A549 (cell line): ENCODE data around the gene RRH. TPM values are rescaled to one million over a fixed set of nuclear protein-coding genes. Genes with fewer than 3 reads are reported as not detected.
"Not testable (repeated sequence)": the region's sequence is repeated elsewhere in the genome, so short reads cannot be mapped to it uniquely, and the experiment has no call there.

Source experiments
- ATAC-seq, 2 experiments: fragments of 200-7000 bp in 1 of 2; fragments of >200 bp in 1 of 2; cut with Nextera tagmentation in 1 of 2; cut with Tn5 transposase in 1 of 2; 3 replicates each; pipeline versions ENCODE4 v1.8.0 to v1.9.1; 2018 to 2020; ENCODE audit warnings: mild to moderate bottlenecking in 1 of 2, moderate library complexity in 1 of 2
- CTCF ChIA-PET: fragments of 300-600 bp; sonication (Branson Sonifier 250); formaldehyde crosslinking; extraction: SDS; loops from one replicate; lab custom pipeline; 2021; ENCODE audit warnings: antibody characterized with exemption, inconsistent platforms; lab: Yijun Ruan, JAX
- POLR2A ChIA-PET: fragments of 350-600 bp; formaldehyde crosslinking; extraction: SDS; loops from one replicate; lab custom pipeline; 2021; ENCODE audit warnings: antibody characterized with exemption, inconsistent platforms; lab: Yijun Ruan, JAX
- DNase-seq, 2 experiments: peaks; one replicate each; pipeline versions ENCODE4 v3.0.0 to v3.0.0-alpha.2; 2011 to 2016; ENCODE audit warnings: low read depth in 1 of 2, low spot score in 1 of 2
- FAIRE-seq: peaks from 2 replicates; lab custom pipeline; 2011; peaks lifted over from hg19 to GRCh38; lab: Jason Lieb, UNC
- H3K27ac ChIP-seq, 2 experiments: fragments of >200 bp; sonication (Bioruptor Twin); formaldehyde crosslinking; 3 replicates each; pipeline ENCODE4 v1.5.1; 2016 to 2017
- H3K4me1 ChIP-seq: fragments of >200 bp; sonication (Bioruptor Twin); formaldehyde crosslinking; 3 replicates; pipeline ENCODE4 v1.6.1; 2016
- H3K4me2 ChIP-seq: fragments of >200 bp; sonication (Bioruptor Twin); formaldehyde crosslinking; 3 replicates; pipeline ENCODE4 v1.6.1; 2016
- H3K4me3 ChIP-seq: fragments of >200 bp; sonication (Bioruptor Twin); formaldehyde crosslinking; 3 replicates; pipeline ENCODE4 v1.5.1; 2016
- H3K9me3 ChIP-seq: fragments of >200 bp; sonication (Bioruptor Twin); formaldehyde crosslinking; 3 replicates; pipeline ENCODE4 v1.6.1; 2016
- CBX8 ChIP-seq: fragments of 200-600 bp; sonication (generic); IDR thresholded peaks from 2 replicates; pipeline ENCODE4 v1.6.1; 2016
- CHD2 ChIP-seq: fragments of 150-350 bp; IDR thresholded peaks from 2 replicates; pipeline ENCODE4 v1.6.1; 2014; ENCODE audit warnings: low read length; ENCODE audit not compliant: partially characterized antibody
- EHF ChIP-seq: fragments of 250-450 bp; sonication (Bioruptor Pico); IDR thresholded peaks from 2 replicates; pipeline ENCODE4 v1.5.0; 2020; ENCODE audit warnings: mild to moderate bottlenecking
- ESRRA ChIP-seq: fragments of 150-350 bp; IDR thresholded peaks from 2 replicates; pipeline ENCODE4 v1.6.1; 2014; ENCODE audit warnings: mild to moderate bottlenecking, low read length, borderline replicate concordance
- FOSL2 ChIP-seq, 2 experiments: fragments of 450-650 bp in 1 of 2; fragments of >200 bp in 1 of 2; sonication (Bioruptor Twin) in 1 of 2; formaldehyde crosslinking; IDR thresholded peaks; 2 replicates each; pipeline versions ENCODE4 v1.5.0 to v1.6.1; 2016 to 2020; ENCODE audit warnings: mild to moderate bottlenecking in 1 of 2, moderate library complexity in 1 of 2
- GATA3 ChIP-seq: IDR thresholded peaks from 2 replicates; pipeline ENCODE4 v1.6.1; 2012; ENCODE audit warnings: borderline replicate concordance
- HEYL ChIP-seq: fragments of 250-450 bp; sonication (Bioruptor Pico); IDR thresholded peaks from 2 replicates; pipeline ENCODE4 v1.8.0; 2021; ENCODE audit warnings: mild to moderate bottlenecking, moderate library complexity
- HOXB13 ChIP-seq: fragments of 250-450 bp; sonication (Bioruptor Pico); IDR thresholded peaks from 2 replicates; pipeline ENCODE4 v1.5.0; 2020; ENCODE audit warnings: low read depth, mild to moderate bottlenecking, moderate library complexity
- HOXB5 ChIP-seq: fragments of 250-450 bp; sonication (Bioruptor Pico); IDR thresholded peaks from 2 replicates; pipeline ENCODE4 v1.5.0; 2020; ENCODE audit warnings: mild to moderate bottlenecking, moderate library complexity
- JUN ChIP-seq, 2 experiments: fragments of >200 bp; sonication (Bioruptor Twin); formaldehyde crosslinking; IDR thresholded peaks; 2 replicates in 1 of 2; 3 replicates in 1 of 2; pipeline ENCODE4 v1.6.1; 2016 to 2017
- JUNB ChIP-seq: fragments of >200 bp; sonication (Bioruptor Twin); formaldehyde crosslinking; IDR thresholded peaks from 2 replicates; pipeline ENCODE4 v1.6.1; 2016
- KDM1A ChIP-seq: fragments of 200-600 bp; sonication (generic); IDR thresholded peaks from 2 replicates; pipeline ENCODE4 v1.6.1; 2016; ENCODE audit warnings: low read depth, mild to moderate bottlenecking
- MAZ ChIP-seq: fragments of 150-350 bp; IDR thresholded peaks from 2 replicates; pipeline ENCODE4 v1.6.1; 2014; ENCODE audit warnings: antibody characterized with exemption, low read depth, low read length, borderline replicate concordance
- MYC ChIP-seq: IDR thresholded peaks from 2 replicates; pipeline ENCODE4 v1.6.1; 2012; ENCODE audit warnings: mild to moderate bottlenecking, inconsistent platforms, low read length, improper control_type of control experiment, borderline replicate concordance
- NR3C1 ChIP-seq: fragments of >200 bp; sonication (Bioruptor Twin); formaldehyde crosslinking; IDR thresholded peaks from 3 replicates; pipeline ENCODE4 v1.6.1; 2017
- PHF8 ChIP-seq: fragments of 200-600 bp; sonication (generic); IDR thresholded peaks from 2 replicates; pipeline ENCODE4 v1.6.1; 2016; ENCODE audit warnings: low read depth, mild to moderate bottlenecking, antibody characterized with exemption, moderate library complexity, borderline replicate concordance
- POLR2AphosphoS2 ChIP-seq: conservative IDR thresholded peaks from 2 replicates; pipeline ENCODE4 v1.6.1; 2012; ENCODE audit warnings: low read length, improper control_type of control experiment, inconsistent platforms
- RCOR1 ChIP-seq: fragments of 150-350 bp; IDR thresholded peaks from 2 replicates; pipeline ENCODE4 v1.6.1; 2014; ENCODE audit warnings: antibody characterized with exemption, low read length, low read depth
- ZFP36 ChIP-seq: fragments of 450-650 bp; IDR thresholded peaks from 2 replicates; pipeline ENCODE4 v1.6.1; 2014; ENCODE audit warnings: borderline replicate concordance; ENCODE audit not compliant: partially characterized antibody
- ZNF302 ChIP-seq: fragments of 250-450 bp; sonication (Bioruptor Pico); IDR thresholded peaks from 2 replicates; pipeline ENCODE4 v1.9.0; 2021; ENCODE audit warnings: inconsistent platforms, mild to moderate bottlenecking, moderate library complexity
- ZSCAN20 ChIP-seq: fragments of 250-450 bp; sonication (Bioruptor Pico); IDR thresholded peaks from 2 replicates; pipeline ENCODE4 v1.8.0; 2022; ENCODE audit warnings: mild to moderate bottlenecking, moderate library complexity
- WGBS: methylation state at CpG from one replicate; pipeline ENCODE4 v1.1.6; 2017; ENCODE audit errors: missing lambda C conversion rate; 5-methylcytosine and 5-hydroxymethylcytosine counted together
- polyA plus RNA-seq, 4 experiments: library from polyadenylated mRNA; depleted of rRNA in 3 of 4; stranded (reverse); fragments of >200 nt; fragmentation: RNase III in 1 of 4; extraction: RNeasy Plus Mini Kit Qiagen cat#74134 plus additional on column Dnase treatment in 1 of 4; gene quantifications; 2 replicates in 3 of 4; 3 replicates in 1 of 4; pipeline ENCODE4 v1.2.3, GENCODE V29; 2011 to 2017
- TF ChIP-seq, protein P1 (sequence below): fragments of >200 bp; sonication (Bioruptor Twin); formaldehyde crosslinking; IDR thresholded peaks from 2 replicates; pipeline ENCODE4 v1.6.1; 2016
- TF ChIP-seq, protein P2 (sequence below): fragments of >200 bp; sonication (Bioruptor Twin); formaldehyde crosslinking; IDR thresholded peaks from 3 replicates; pipeline ENCODE4 v1.5.1; 2016
- TF ChIP-seq, protein P3 (sequence below): fragments of 250-450 bp; sonication (Bioruptor Pico); IDR thresholded peaks from 2 replicates; pipeline ENCODE4 v1.5.0; 2020; ENCODE audit warnings: low read depth, mild to moderate bottlenecking, moderate library complexity
- TF ChIP-seq, protein P4 (sequence below): fragments of 250-450 bp; sonication (Bioruptor Pico); IDR thresholded peaks from 2 replicates; pipeline ENCODE4 v1.5.0; 2021; ENCODE audit warnings: mild to moderate bottlenecking, moderate library complexity, borderline replicate concordance
- TF ChIP-seq, protein P5 (sequence below): fragments of 450-650 bp; IDR thresholded peaks from 2 replicates; pipeline ENCODE4 v1.6.1; 2014; ENCODE audit warnings: antibody characterized with exemption

Gene RRH
- polyA plus RNA-seq, 2 of the 4 experiments (the other 2 are of a cell fraction) = 0.10 to 0.18 TPM

DNA sequence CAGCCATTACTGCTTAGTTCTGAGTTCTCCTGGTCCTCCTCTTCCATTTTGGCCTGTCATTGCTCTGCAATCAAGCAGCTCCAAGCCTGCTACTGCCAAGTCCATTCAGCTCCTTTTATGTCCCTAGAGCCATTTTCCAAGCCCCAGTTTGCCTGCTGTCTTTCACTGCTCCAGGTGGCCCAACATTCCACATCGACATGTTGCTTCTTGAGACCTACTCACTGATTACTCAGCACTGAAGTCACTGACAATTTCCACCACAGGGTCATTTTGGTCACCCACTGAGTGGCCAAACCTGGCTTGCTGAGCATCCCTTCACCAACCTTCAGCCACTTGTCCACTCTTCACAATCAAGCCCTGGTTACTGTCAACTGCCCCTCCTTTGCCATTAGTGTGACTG is 47.3 kb downstream of the RRH start:
- no peak overlapping the region for H3K4me3 ChIP-seq
- H3K9me3 ChIP-seq = no peaks in the 10 kb centered on the region
- TF ChIP-seq ZFP36 = no peak
- no peak for TF ChIP-seq KDM1A
- TF ChIP-seq FOSL2 (IDR thresholded peaks at IDR 0.05) = no peak
- no peak for TF ChIP-seq FOSL2 (CRISPR knock-in tag; IDR thresholded peaks at IDR 0.05)
- TF ChIP-seq CHD2 = no peak
- TF ChIP-seq, protein P1, sequence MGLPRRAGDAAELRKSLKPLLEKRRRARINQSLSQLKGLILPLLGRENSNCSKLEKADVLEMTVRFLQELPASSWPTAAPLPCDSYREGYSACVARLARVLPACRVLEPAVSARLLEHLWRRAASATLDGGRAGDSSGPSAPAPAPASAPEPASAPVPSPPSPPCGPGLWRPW = no peak
- no peak for TF ChIP-seq HOXB5 (CRISPR knock-in tag)
- TF ChIP-seq ZNF302 (CRISPR knock-in tag) = no peak
- no peak for TF ChIP-seq MAZ
- TF ChIP-seq MYC = no peak
- TF ChIP-seq NR3C1 = no peak
- no peak for TF ChIP-seq EHF
- no peak for TF ChIP-seq POLR2AphosphoS2
- no peak for TF ChIP-seq JUNB
- TF ChIP-seq, all 56 proteins: peak for 0
- no peak for DNase-seq
- ATAC-seq = no peak
- no peaks in the 10 kb centered on the region for H3K4me1 ChIP-seq
- WGBS = 60% methylated on average over 1 of the region's 1 CpG
- no peak overlapping the region for H3K4me2 ChIP-seq
- no peak overlapping the region for H3K27ac ChIP-seq
- ChIA-PET POLR2A (no interaction called here), CTCF (no interaction called here)
- no peak for FAIRE-seq

DNA sequence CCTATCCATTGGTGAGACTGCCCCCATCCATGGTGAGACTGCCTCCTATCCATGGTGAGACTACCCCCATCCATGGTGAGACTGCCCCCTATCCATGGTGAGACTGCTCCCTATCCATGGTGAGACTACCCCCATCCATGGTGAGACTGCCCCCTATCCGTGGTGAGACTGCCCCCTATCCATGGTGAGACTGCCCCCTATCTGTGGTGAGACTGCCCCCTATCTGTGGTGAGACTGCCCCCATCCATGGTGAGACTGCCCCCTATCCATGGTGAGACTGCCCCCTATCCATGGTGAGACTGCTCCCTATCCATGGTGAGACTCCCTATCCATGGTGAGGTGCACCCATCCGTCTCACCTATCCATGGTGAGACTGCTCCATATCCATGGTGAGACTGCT is 47.8 kb downstream of the RRH start:
- H3K9me3 ChIP-seq, H3K4me2 ChIP-seq, DNase-seq, FAIRE-seq, H3K4me3 ChIP-seq, ATAC-seq, CTCF ChIA-PET, H3K27ac ChIP-seq, H3K4me1 ChIP-seq, POLR2A ChIA-PET: not testable (repeated sequence)
- no CpG with 5 or more reads among the region's 2 CpGs for WGBS

DNA sequence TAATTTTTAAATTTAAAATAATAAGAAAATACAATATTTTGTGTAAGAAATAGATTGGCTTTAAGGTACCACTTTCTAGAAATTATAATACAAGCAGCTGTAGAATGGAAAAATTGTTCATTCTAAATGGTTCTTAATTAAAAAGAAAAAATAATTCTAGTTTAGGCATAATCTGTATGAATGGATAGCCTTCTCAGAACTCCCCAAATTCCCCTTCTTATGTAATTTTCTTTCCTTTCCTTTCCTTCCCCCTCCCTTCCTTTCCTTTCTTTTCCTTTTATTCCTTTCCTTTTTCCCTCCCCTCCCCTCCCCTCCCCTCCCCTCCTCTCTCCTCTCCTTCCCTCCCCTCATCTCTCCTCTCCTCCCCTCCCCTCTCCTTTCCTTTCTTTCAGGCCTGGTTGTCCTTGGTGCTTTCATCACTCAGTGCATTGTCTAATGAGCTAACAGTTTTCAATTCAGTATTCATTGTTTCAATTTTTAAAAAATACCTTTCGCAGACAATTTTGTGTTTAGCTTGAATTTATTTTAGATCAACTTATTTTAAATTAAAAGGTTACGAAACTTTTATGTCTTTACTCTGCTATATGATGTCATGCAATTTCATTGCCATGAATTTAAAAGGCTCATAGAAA is 49.0 kb downstream of the RRH start:
- Histone ChIP-seq H3K4me1 (no peaks in the 10 kb centered on the region), H3K9me3 (no peaks in the 10 kb centered on the region), H3K27ac (no peak overlapping the region), H3K4me2 (no peak overlapping the region), H3K4me3 (no peak overlapping the region)
- FAIRE-seq (no peak), ATAC-seq (no peak)
- POLR2A ChIA-PET = no interaction called here
- TF ChIP-seq GATA3 (no peak), EHF (no peak), RCOR1 (no peak), PHF8 (no peak), MAZ (no peak), HEYL (no peak)
- TF ChIP-seq, protein P2, sequence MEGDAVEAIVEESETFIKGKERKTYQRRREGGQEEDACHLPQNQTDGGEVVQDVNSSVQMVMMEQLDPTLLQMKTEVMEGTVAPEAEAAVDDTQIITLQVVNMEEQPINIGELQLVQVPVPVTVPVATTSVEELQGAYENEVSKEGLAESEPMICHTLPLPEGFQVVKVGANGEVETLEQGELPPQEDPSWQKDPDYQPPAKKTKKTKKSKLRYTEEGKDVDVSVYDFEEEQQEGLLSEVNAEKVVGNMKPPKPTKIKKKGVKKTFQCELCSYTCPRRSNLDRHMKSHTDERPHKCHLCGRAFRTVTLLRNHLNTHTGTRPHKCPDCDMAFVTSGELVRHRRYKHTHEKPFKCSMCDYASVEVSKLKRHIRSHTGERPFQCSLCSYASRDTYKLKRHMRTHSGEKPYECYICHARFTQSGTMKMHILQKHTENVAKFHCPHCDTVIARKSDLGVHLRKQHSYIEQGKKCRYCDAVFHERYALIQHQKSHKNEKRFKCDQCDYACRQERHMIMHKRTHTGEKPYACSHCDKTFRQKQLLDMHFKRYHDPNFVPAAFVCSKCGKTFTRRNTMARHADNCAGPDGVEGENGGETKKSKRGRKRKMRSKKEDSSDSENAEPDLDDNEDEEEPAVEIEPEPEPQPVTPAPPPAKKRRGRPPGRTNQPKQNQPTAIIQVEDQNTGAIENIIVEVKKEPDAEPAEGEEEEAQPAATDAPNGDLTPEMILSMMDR = no peak
- TF ChIP-seq, all 56 proteins: peak for 0
- DNase-seq = no peak
- WGBS = 81% methylated on average over 2 of the region's 2 CpGs
- CTCF ChIA-PET = no interaction called here

DNA sequence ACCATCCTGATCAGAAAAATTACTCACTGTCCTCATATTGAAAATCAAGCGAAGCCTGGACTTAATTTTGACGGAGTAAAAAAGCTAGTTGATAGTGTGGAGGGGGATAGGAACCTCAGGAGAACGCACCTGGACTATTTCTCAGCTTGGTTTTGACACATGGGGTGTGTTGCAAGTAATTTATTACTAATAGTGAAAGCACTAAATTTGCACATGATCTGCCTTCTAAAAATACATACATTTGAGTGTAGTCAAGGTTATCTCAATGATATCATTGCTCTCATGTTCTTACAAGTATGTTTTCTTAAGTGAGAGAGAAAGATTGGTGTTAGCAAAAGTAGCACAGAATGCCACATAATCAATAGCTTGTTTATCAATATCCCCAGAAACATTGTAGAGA is 49.6 kb downstream of the RRH start:
- H3K9me3 ChIP-seq = no peaks in the 10 kb centered on the region
- H3K4me3 ChIP-seq = no peak overlapping the region
- H3K4me1 ChIP-seq = no peaks in the 10 kb centered on the region
- DNase-seq = no peak
- H3K27ac ChIP-seq = no peak overlapping the region
- CTCF ChIA-PET = no interaction called here
- TF ChIP-seq, protein P3, sequence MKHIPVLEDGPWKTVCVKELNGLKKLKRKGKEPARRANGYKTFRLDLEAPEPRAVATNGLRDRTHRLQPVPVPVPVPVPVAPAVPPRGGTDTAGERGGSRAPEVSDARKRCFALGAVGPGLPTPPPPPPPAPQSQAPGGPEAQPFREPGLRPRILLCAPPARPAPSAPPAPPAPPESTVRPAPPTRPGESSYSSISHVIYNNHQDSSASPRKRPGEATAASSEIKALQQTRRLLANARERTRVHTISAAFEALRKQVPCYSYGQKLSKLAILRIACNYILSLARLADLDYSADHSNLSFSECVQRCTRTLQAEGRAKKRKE (CRISPR knock-in tag) = no peak
- TF ChIP-seq CBX8 = no peak
- TF ChIP-seq JUN (IDR thresholded peaks at IDR 0.05) = no peak
- TF ChIP-seq HOXB13 (CRISPR knock-in tag) = no peak
- no peak for TF ChIP-seq ESRRA
- TF ChIP-seq, protein P4, sequence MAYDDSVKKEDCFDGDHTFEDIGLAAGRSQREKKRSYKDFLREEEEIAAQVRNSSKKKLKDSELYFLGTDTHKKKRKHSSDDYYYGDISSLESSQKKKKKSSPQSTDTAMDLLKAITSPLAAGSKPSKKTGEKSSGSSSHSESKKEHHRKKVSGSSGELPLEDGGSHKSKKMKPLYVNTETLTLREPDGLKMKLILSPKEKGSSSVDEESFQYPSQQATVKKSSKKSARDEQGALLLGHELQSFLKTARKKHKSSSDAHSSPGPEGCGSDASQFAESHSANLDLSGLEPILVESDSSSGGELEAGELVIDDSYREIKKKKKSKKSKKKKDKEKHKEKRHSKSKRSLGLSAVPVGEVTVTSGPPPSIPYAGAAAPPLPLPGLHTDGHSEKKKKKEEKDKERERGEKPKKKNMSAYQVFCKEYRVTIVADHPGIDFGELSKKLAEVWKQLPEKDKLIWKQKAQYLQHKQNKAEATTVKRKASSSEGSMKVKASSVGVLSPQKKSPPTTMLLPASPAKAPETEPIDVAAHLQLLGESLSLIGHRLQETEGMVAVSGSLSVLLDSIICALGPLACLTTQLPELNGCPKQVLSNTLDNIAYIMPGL = no peak
- TF ChIP-seq, protein P5, sequence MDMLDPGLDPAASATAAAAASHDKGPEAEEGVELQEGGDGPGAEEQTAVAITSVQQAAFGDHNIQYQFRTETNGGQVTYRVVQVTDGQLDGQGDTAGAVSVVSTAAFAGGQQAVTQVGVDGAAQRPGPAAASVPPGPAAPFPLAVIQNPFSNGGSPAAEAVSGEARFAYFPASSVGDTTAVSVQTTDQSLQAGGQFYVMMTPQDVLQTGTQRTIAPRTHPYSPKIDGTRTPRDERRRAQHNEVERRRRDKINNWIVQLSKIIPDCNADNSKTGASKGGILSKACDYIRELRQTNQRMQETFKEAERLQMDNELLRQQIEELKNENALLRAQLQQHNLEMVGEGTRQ = no peak
- TF ChIP-seq ZSCAN20 = no peak
- no peak for FAIRE-seq
- no peak for ATAC-seq
- WGBS = 49% methylated on average over 3 of the region's 3 CpGs
- POLR2A ChIA-PET = no interaction called here
- H3K4me2 ChIP-seq = no peak overlapping the region
